Neural cell (in vitro differentiated cells): ENCODE measurements around the gene PCDHB3. TPM values are rescaled to one million over a fixed set of nuclear protein-coding genes. Genes with fewer than 3 reads are reported as not detected.
A peak's percentile ranks its signal among the peaks of the same experiment; 100 is the strongest.
"Not testable (repeated sequence)": the region's sequence is repeated elsewhere in the genome, so short reads cannot be mapped to it uniquely, and the experiment has no call there.

Experiments
- H2AFZ ChIP-seq: fragments of 200-600, 300-800 bp; sonication (generic), shearing (Covaris generic); 2 replicates; pipeline ENCODE4 v1.6.0; 2014; ENCODE audit warnings: low read depth, mild to moderate bottlenecking, antibody characterized with exemption, low read length, moderate library complexity
- H3F3A ChIP-seq: fragments of 200-600 bp; shearing (Covaris generic); 2 replicates; pipeline ENCODE4 v1.6.1; 2016; ENCODE audit warnings: mild to moderate bottlenecking, moderate library complexity, mixed read lengths, antibody characterized with exemption, low read length; ENCODE audit not compliant: insufficient read depth, poor library complexity, severe bottlenecking
- H3K27ac ChIP-seq: fragments of 200-600, 300-800 bp; sonication (generic), shearing (Covaris generic); 2 replicates; pipeline ENCODE4 v1.5.1; 2014; ENCODE audit warnings: mild to moderate bottlenecking, low read length, moderate library complexity
- H3K27me3 ChIP-seq: fragments of 300-800, 200-600 bp; sonication (generic), shearing (Covaris generic); 2 replicates; pipeline ENCODE4 v1.6.0; 2014; ENCODE audit warnings: mild to moderate bottlenecking, low read depth, low read length, moderate library complexity; ENCODE audit not compliant: insufficient read depth
- H3K36me3 ChIP-seq: fragments of 300-800, 200-600 bp; sonication (generic), shearing (Covaris generic); 2 replicates; pipeline ENCODE4 v1.5.1; 2014; ENCODE audit warnings: mild to moderate bottlenecking, antibody characterized with exemption, low read length, moderate library complexity; ENCODE audit not compliant: insufficient read depth
- H3K4me2 ChIP-seq: fragments of 300-800, 200-600 bp; sonication (generic), shearing (Covaris generic); 2 replicates; pipeline ENCODE4 v1.6.0; 2014; ENCODE audit warnings: mild to moderate bottlenecking, low read length
- H3K4me3 ChIP-seq: fragments of 300-800, 200-600 bp; sonication (generic), shearing (Covaris generic); 2 replicates; pipeline ENCODE4 v1.5.1; 2014; ENCODE audit warnings: mild to moderate bottlenecking, low read length, moderate library complexity
- H3K79me2 ChIP-seq: fragments of 200-600 bp; shearing (Covaris generic); replicated peaks from 2 replicates; pipeline ENCODE4 v1.6.0; 2014; ENCODE audit warnings: mild to moderate bottlenecking, low read length, moderate library complexity; ENCODE audit not compliant: insufficient read depth
- H3K9ac ChIP-seq: fragments of 300-800, 200-600 bp; sonication (generic), shearing (Covaris generic); 2 replicates; pipeline ENCODE4 v1.6.1; 2016; ENCODE audit warnings: mild to moderate bottlenecking, low read length, mixed read lengths
- H3K9me2 ChIP-seq: fragments of 200-600 bp; shearing (Covaris generic); 2 replicates; pipeline ENCODE4 v1.6.1; 2016; ENCODE audit warnings: mild to moderate bottlenecking, low read length, mixed read lengths; ENCODE audit not compliant: insufficient read depth
- H3K9me3 ChIP-seq: fragments of 200-600, 300-800 bp; sonication (generic), shearing (Covaris generic); 2 replicates; pipeline ENCODE4 v1.6.1; 2016; ENCODE audit warnings: mild to moderate bottlenecking, mixed run types, low read length, moderate library complexity, mixed read lengths
- H4K20me1 ChIP-seq: fragments of 200-600 bp; shearing (Covaris generic); 2 replicates; pipeline ENCODE4 v1.6.1; 2016; ENCODE audit warnings: mild to moderate bottlenecking, mixed run types; ENCODE audit not compliant: insufficient read depth
- CTCF ChIP-seq: fragments of 450-650 bp; IDR thresholded peaks from 2 replicates; pipeline ENCODE4 v1.5.1; 2014; ENCODE audit warnings: antibody characterized with exemption, mild to moderate bottlenecking, moderate library complexity; ENCODE audit not compliant: poor library complexity, severe bottlenecking
- EP300 ChIP-seq: fragments of 450-650 bp; conservative IDR thresholded peaks from 2 replicates; pipeline ENCODE4 v1.6.1; 2014; ENCODE audit warnings: antibody characterized with exemption, mild to moderate bottlenecking, moderate library complexity; ENCODE audit not compliant: poor library complexity, severe bottlenecking
- EZH2 ChIP-seq: fragments of 200-600, 300-800 bp; shearing (Covaris generic), sonication (generic); IDR thresholded peaks from 2 replicates; pipeline ENCODE4 v1.6.1; 2014; ENCODE audit warnings: antibody characterized with exemption, low read length, borderline replicate concordance, mild to moderate bottlenecking; ENCODE audit not compliant: insufficient read depth, poor library complexity, severe bottlenecking
- MXI1 ChIP-seq: fragments of 450-650 bp; conservative IDR thresholded peaks from 2 replicates; pipeline ENCODE4 v1.6.1; 2014; ENCODE audit warnings: antibody characterized with exemption, mild to moderate bottlenecking; ENCODE audit not compliant: poor library complexity, severe bottlenecking
- POLR2AphosphoS5 ChIP-seq: IDR thresholded peaks from 2 replicates; pipeline ENCODE4 v1.6.1; 2012
- RAD21 ChIP-seq: fragments of 450-650 bp; conservative IDR thresholded peaks from 2 replicates; pipeline ENCODE4 v1.6.1; 2014; ENCODE audit warnings: antibody characterized with exemption, mild to moderate bottlenecking, moderate library complexity
- REST ChIP-seq: IDR thresholded peaks from 2 replicates; pipeline ENCODE4 v1.6.1; 2012; ENCODE audit warnings: borderline replicate concordance
- SMC3 ChIP-seq: fragments of 450-650 bp; conservative IDR thresholded peaks from 2 replicates; pipeline ENCODE4 v1.6.1; 2014; ENCODE audit warnings: antibody characterized with exemption, mild to moderate bottlenecking, moderate library complexity; ENCODE audit not compliant: poor library complexity
- TAF1 ChIP-seq: IDR thresholded peaks from 2 replicates; pipeline ENCODE4 v1.6.1; 2012; ENCODE audit warnings: low read depth
- polyA plus RNA-seq: library from polyadenylated mRNA; depleted of rRNA; stranded (reverse); fragments of >200 nt; gene quantifications from 2 replicates; pipeline ENCODE4 v1.2.3, GENCODE V29; 2014

The PCDHB3 gene
- polyA plus RNA-seq, 1 donor from 2014 or later: 3.9 TPM

DNA sequence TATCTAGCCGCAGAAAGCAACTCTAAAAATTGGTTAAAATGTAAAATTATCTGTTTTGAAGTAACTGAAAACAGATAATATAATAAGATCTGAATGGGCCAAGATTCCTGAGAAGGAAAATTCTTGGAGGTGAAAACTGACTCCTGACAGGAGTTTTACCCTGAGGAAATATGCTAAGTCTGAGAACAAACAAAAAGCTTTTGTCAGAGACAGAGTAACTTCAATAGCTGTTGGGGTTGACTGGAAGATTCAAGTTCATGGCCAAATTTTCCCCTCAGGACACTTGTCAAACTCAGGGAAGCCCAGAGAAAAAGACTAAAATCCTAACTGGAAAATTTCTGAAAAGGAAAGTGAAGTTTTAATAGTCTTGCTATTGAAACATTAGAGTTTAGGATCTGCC is 27.0 kb downstream of the PCDHB3 start:
- Histone ChIP-seq H3F3A (no peaks in the 10 kb centered on the region), H3K27ac (no peak overlapping the region)
- TF ChIP-seq RAD21: no peak

DNA sequence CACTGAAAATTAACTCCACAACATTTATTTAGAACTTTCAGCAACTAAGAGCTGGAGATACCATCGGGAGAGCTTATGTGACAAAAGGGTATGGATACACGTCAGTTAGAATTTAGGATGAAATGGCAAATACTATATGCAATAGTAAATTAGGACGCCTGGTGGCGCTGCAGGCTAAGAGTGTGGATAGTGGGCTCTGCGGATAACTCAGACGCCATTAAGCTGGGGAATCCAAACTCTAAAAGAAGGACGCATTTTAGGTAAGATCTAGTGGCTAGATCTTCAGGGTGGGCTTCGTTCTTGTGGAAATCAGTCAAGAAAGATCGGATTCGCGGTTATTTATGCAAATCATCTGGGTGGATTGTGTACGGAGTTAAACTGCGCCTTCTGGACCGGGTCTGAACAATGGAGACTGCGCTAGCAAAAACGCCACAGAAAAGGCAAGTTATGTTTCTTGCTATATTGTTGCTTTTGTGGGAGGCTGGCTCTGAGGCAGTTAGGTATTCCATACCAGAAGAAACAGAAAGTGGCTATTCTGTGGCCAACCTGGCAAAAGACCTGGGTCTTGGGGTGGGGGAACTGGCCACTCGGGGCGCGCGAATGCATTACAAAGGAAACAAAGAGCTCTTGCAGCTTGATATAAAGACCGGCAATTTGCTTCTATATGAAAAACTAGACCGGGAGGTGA is 34.9 kb downstream of the PCDHB3 start, which contains the start of gene PCDHB5:
TSS of gene PCDHB5 (plus strand) at position 177 of the 688 bp plus-strand sequence. CDS start at position 406, 229 bp downstream.
- TF ChIP-seq MXI1 (no peak), EP300 (no peak), REST (no peak), TAF1 (no peak), POLR2AphosphoS5 (no peak), RAD21 (no peak), CTCF (peak; percentile 21), SMC3 (no peak)
- Histone ChIP-seq H3K4me2 (no peak within 1 kb of the TSS), H3K27ac (no peak within 1 kb of the TSS), H3F3A (no peaks in the 10 kb centered on the region), H3K27me3 (no peaks in the 10 kb centered on the region), H3K9me2 (no peaks in the 10 kb centered on the region), H3K9me3 (peaks cover 42% of the 10 kb centered on the region), H3K4me3 (peak within 1 kb of the TSS; percentile 6), H2AFZ (no peak within 1 kb of the TSS), H3K79me2 (no peaks in the 10 kb centered on the region), H3K9ac (no peak within 1 kb of the TSS), H4K20me1 (no peaks in the 10 kb centered on the region), H3K36me3 (peaks cover 13% of the 10 kb centered on the region)

More for the DNA sequence above, 27.0 kb downstream of the PCDHB3 start:
- no peak overlapping the region for H2AFZ ChIP-seq
- H3K9ac ChIP-seq: no peak overlapping the region
- no peak overlapping the region for H3K4me2 ChIP-seq
- no peaks in the 10 kb centered on the region for H4K20me1 ChIP-seq
- peaks cover 1% of the 10 kb centered on the region for H3K36me3 ChIP-seq
- H3K79me2 ChIP-seq: no peaks in the 10 kb centered on the region
- no peak overlapping the region for H3K4me3 ChIP-seq
- H3K9me2 ChIP-seq: no peaks in the 10 kb centered on the region
- peaks cover 4% of the 10 kb centered on the region for H3K9me3 ChIP-seq
- no peaks in the 10 kb centered on the region for H3K27me3 ChIP-seq

- Histone ChIP-seq H3K79me2 (no peaks in the 10 kb centered on the region), H2AFZ (no peak overlapping the region), H3F3A (no peaks in the 10 kb centered on the region), H3K9me2 (no peaks in the 10 kb centered on the region), H3K27ac (no peak overlapping the region), H3K4me2 (no peak overlapping the region), H3K36me3 (peaks cover 13% of the 10 kb centered on the region), H3K9me3 (peaks cover 42% of the 10 kb centered on the region), H3K9ac (no peak overlapping the region), H4K20me1 (no peaks in the 10 kb centered on the region), H3K27me3 (no peaks in the 10 kb centered on the region), H3K4me3 (peak overlapping the region; percentile 6)
- TF ChIP-seq TAF1: no peak
- no peak for TF ChIP-seq POLR2AphosphoS5
- no peak for TF ChIP-seq RAD21
- TF ChIP-seq CTCF: no peak
- TF ChIP-seq EZH2: no peak
- no peak for TF ChIP-seq EP300
Observed at GRCh38 chr5:141135718-141136266, 35.5 kb downstream of the PCDHB3 start.

DNA sequence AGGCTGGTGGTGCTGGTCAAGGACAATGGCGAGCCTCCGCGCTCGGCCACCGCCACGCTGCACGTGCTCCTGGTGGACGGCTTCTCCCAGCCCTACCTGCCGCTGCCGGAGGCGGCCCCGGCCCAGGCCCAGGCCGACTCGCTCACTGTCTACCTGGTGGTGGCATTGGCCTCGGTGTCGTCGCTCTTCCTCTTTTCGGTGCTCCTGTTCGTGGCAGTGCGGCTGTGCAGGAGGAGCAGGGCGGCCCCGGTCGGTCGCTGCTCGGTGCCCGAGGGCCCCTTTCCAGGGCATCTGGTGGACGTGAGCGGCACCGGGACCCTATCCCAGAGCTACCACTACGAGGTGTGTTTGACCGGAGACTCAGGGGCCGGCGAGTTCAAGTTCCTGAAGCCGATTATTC is 37.1 kb downstream of the PCDHB3 start:
- H3K79me2 ChIP-seq, H3K4me2 ChIP-seq, H3K9ac ChIP-seq, H2AFZ ChIP-seq, H4K20me1 ChIP-seq, H3K27ac ChIP-seq, H3F3A ChIP-seq, H3K27me3 ChIP-seq, H3K4me3 ChIP-seq, H3K9me2 ChIP-seq: not testable (repeated sequence)
- H3K36me3 ChIP-seq: peaks cover 11% of the 10 kb centered on the region
- H3K9me3 ChIP-seq: peaks cover 39% of the 10 kb centered on the region
